SK-N-SH treated with all-trans-retinoic acid at 6 μM for 48 hours (cell line): ENCODE data around the gene AUH.

Experiments used
- CREB5 ChIP-seq: fragments of 250-450 bp; sonication (Bioruptor Pico); IDR thresholded peaks from 2 replicates; pipeline ENCODE4 v1.5.1; 2020; ENCODE audit warnings: low read depth, mild to moderate bottlenecking, moderate library complexity
- ISL1 ChIP-seq: fragments of 250-450 bp; sonication (Bioruptor Pico); IDR thresholded peaks from 2 replicates; pipeline ENCODE4 v2.1.2; 2022; ENCODE audit warnings: mild to moderate bottlenecking, moderate library complexity
- PATZ1 ChIP-seq: fragments of 250-450 bp; sonication (Bioruptor Pico); IDR thresholded peaks from 2 replicates; pipeline ENCODE4 v1.8.0; 2020; ENCODE audit warnings: mild to moderate bottlenecking, moderate library complexity, borderline replicate concordance
- SNAI2 ChIP-seq: fragments of 250-450 bp; sonication (Bioruptor Pico); IDR thresholded peaks from 2 replicates; pipeline ENCODE4 v1.5.0; 2020; ENCODE audit warnings: mild to moderate bottlenecking, moderate library complexity
- TCF4 ChIP-seq: fragments of 250-450 bp; sonication (Bioruptor Pico); IDR thresholded peaks from 2 replicates; pipeline ENCODE4 v1.8.0; 2021; ENCODE audit warnings: mild to moderate bottlenecking, moderate library complexity, borderline replicate concordance
- TSHZ2 ChIP-seq: fragments of 250-450 bp; sonication (Bioruptor Pico); IDR thresholded peaks from 2 replicates; pipeline ENCODE4 v1.5.0; 2020; ENCODE audit warnings: mild to moderate bottlenecking, moderate library complexity
- ZFP3 ChIP-seq: fragments of 250-450 bp; sonication (Bioruptor Pico); IDR thresholded peaks from 2 replicates; pipeline ENCODE4 v1.5.0; 2020; ENCODE audit warnings: mild to moderate bottlenecking, moderate library complexity
- ZFP30 ChIP-seq: fragments of 450-650 bp; formaldehyde crosslinking; IDR thresholded peaks from 2 replicates; pipeline ENCODE4 v1.5.0; 2022; ENCODE audit warnings: mild to moderate bottlenecking, moderate library complexity
- ZNF565 ChIP-seq: fragments of 450-650 bp; formaldehyde crosslinking; conservative IDR thresholded peaks from 2 replicates; pipeline ENCODE4 v1.5.0; 2020; ENCODE audit warnings: low read depth, mild to moderate bottlenecking, moderate library complexity
- ZNF70 ChIP-seq: fragments of 450-650 bp; formaldehyde crosslinking; IDR thresholded peaks from 2 replicates; pipeline ENCODE4 v1.5.0; 2020; ENCODE audit warnings: mild to moderate bottlenecking, moderate library complexity
- ZNF8 ChIP-seq: fragments of 450-650 bp; formaldehyde crosslinking; IDR thresholded peaks from 2 replicates; pipeline ENCODE4 v1.5.0; 2020; ENCODE audit warnings: mild to moderate bottlenecking, moderate library complexity

- no peak for TF ChIP-seq TSHZ2 (CRISPR knock-in tag)
- TF ChIP-seq TCF4: no peak
- TF ChIP-seq ZFP30 (CRISPR knock-in tag): no peak
- no peak for TF ChIP-seq ZFP3
- no peak for TF ChIP-seq ZNF8
- TF ChIP-seq CREB5: no peak
- no peak for TF ChIP-seq SNAI2
- no peak for TF ChIP-seq ZNF565 (CRISPR knock-in tag)
- TF ChIP-seq PATZ1 (CRISPR knock-in tag): no peak
- TF ChIP-seq ZNF70 (CRISPR knock-in tag): no peak
- no peak for TF ChIP-seq ISL1
Observed at GRCh38 chr9:91321691-91322090, 40.0 kb downstream of the AUH start.
